ENCODE measurements around the gene PTGIR. TPM values are rescaled to one million over a fixed set of nuclear protein-coding genes. Genes with fewer than 3 reads are reported as not detected.

PTGIR gene
- total RNA-seq, 6 experiments from 2014 or later = 2.4 to 4.1 (median 3.0) TPM

- intact Hi-C loops (cut with DNase I) = loop anchor here (5.0 kb wide), 2 partner anchors 51 to 56 kb away; partner anchors contain the start of gene DACT3 (in 1 of the 2)
- H3K27ac ChIP-seq = no peak overlapping the region
- H3K4me1 ChIP-seq = peaks cover 0 to 9% (median under 1%) of the 10 kb centered on the region in 4 donors
- TF ChIP-seq CTCF (IDR thresholded peaks at IDR 0.05) (no peak), POLR2A (IDR thresholded peaks at IDR 0.05) (no peak)
- ATAC-seq (no peak), DNase-seq (peak in 2 of 3 donors; percentile 39 to 48)
- H3K27me3 ChIP-seq = no peaks in the 10 kb centered on the region
- no peaks in the 10 kb centered on the region for H3K9me3 ChIP-seq
- H3K36me3 ChIP-seq = peaks cover 6 to 33% (median 18%) of the 10 kb centered on the region in 4 donors
- WGBS (ENCODE audit: insufficient coverage, low coverage, low lambda C conversion rate, missing lambda C conversion rate) = 58% methylated on average over 9 of the region's 17 CpGs
- H3K4me3 ChIP-seq = no peak overlapping the region
Measured at GRCh38 chr19:46610851-46611770, 13.8 kb downstream of the PTGIR start.

- Histone ChIP-seq H3K27ac (no peak overlapping the region), H3K27me3 (no peaks in the 10 kb centered on the region), H3K4me1 (peaks cover 0 to 17% (median 4%) of the 10 kb centered on the region in 4 donors), H3K36me3 (peaks cover 6 to 37% (median 18%) of the 10 kb centered on the region in 4 donors), H3K9me3 (no peaks in the 10 kb centered on the region), H3K4me3 (no peak overlapping the region)
- TF ChIP-seq CTCF (IDR thresholded peaks at IDR 0.05) (no peak), POLR2A (IDR thresholded peaks at IDR 0.05) (no peak)
- intact Hi-C loops (cut with DNase I) = loop anchor here (5.0 kb wide), 2 partner anchors 52 to 57 kb away; partner anchors contain the start of gene DACT3 (in 1 of the 2)
- 35% methylated on average over 3 of the region's 5 CpGs for WGBS (ENCODE audit: insufficient coverage, low coverage, low lambda C conversion rate, missing lambda C conversion rate)
- ATAC-seq (no peak), DNase-seq (peak in 2 of 3 donors; percentile 10 to 38)
Measured at GRCh38 chr19:46610413-46610775, 14.5 kb downstream of the PTGIR start.

GRCh38 chr19:46609511-46610412 is 15.1 kb downstream of the PTGIR start:
- Histone ChIP-seq H3K36me3 (peaks cover 6 to 37% (median 18%) of the 10 kb centered on the region in 4 donors), H3K9me3 (no peaks in the 10 kb centered on the region), H3K4me3 (no peak overlapping the region), H3K4me1 (peaks cover 0 to 21% (median 6%) of the 10 kb centered on the region in 4 donors), H3K27me3 (no peaks in the 10 kb centered on the region), H3K27ac (no peak overlapping the region)
- DNase-seq = peak in 2 of 3 donors; percentile 43
- no peak for TF ChIP-seq CTCF (IDR thresholded peaks at IDR 0.05)
- TF ChIP-seq POLR2A (IDR thresholded peaks at IDR 0.05) = no peak
- no peak for ATAC-seq
- intact Hi-C loops (cut with DNase I) = loop anchor here (5.0 kb wide), 2 partner anchors 53 to 58 kb away; partner anchors contain the start of gene DACT3 (in 1 of the 2)
- WGBS (ENCODE audit: insufficient coverage, low coverage, low lambda C conversion rate, missing lambda C conversion rate) = 91% methylated on average over 19 of the region's 30 CpGs

- peaks cover 0 to 31% (median 11%) of the 10 kb centered on the region in 4 donors for H3K4me1 ChIP-seq
- WGBS (ENCODE audit: insufficient coverage, low coverage, low lambda C conversion rate, missing lambda C conversion rate) = 86% methylated on average over 15 of the region's 27 CpGs
- H3K9me3 ChIP-seq = no peaks in the 10 kb centered on the region
- no peak overlapping the region for H3K27ac ChIP-seq
- intact Hi-C loops (cut with DNase I) = no loop called here
- no peak overlapping the region for H3K4me3 ChIP-seq
- DNase-seq = peak in 2 of 3 donors; percentile 39 to 48
- ATAC-seq = no peak
- H3K36me3 ChIP-seq = peaks cover 6 to 37% (median 18%) of the 10 kb centered on the region in 4 donors
- no peak for TF ChIP-seq CTCF (IDR thresholded peaks at IDR 0.05)
- no peak for TF ChIP-seq POLR2A (IDR thresholded peaks at IDR 0.05)
- H3K27me3 ChIP-seq = no peaks in the 10 kb centered on the region
Measured at GRCh38 chr19:46608581-46609345, 16.1 kb downstream of the PTGIR start.
